NCI-H1694 treated with DMSO at 0.1 percent for 48 hours (cell line): ENCODE measurements around the gene MCRIP2.
"Not testable (repeated sequence)": the region's sequence is repeated elsewhere in the genome, so short reads cannot be mapped to it uniquely, and the experiment has no call there.

Source experiments
- DNase-seq: peaks from one replicate; lab custom pipeline; 2025; lab: John Stamatoyannopoulos, UW

Gene MCRIP2

GRCh38 chr16:641326-642188, at the start of gene MCRIP2:
Gene MCRIP2, plus strand, starts transcription at chr16:641828. Its CDS starts 164 bp downstream, at chr16:641992.
- peak; percentile 10 for DNase-seq

- DNase-seq, result no peak
Measured at GRCh38 chr16:591892-592517, 49.6 kb upstream of the MCRIP2 start.

- peak; percentile 21 for DNase-seq
Measured at GRCh38 chr16:592518-593306, 48.9 kb upstream of the MCRIP2 start.

- DNase-seq, result no peak
Measured at GRCh38 chr16:593406-593805, 48.2 kb upstream of the MCRIP2 start.

GRCh38 chr16:593807-594206, 47.8 kb upstream of the MCRIP2 start:
- no peak for DNase-seq

GRCh38 chr16:595094-595528, 46.5 kb upstream of the MCRIP2 start:
- no peak for DNase-seq

- no peak for DNase-seq
Measured at GRCh38 chr16:595942-596735, 45.5 kb upstream of the MCRIP2 start.

- DNase-seq, result no peak
Measured at GRCh38 chr16:596736-597060, 44.9 kb upstream of the MCRIP2 start.

GRCh38 chr16:597655-598054, 44.0 kb upstream of the MCRIP2 start:
- not testable (repeated sequence) for DNase-seq

GRCh38 chr16:598823-599739, 42.5 kb upstream of the MCRIP2 start:
- DNase-seq, result no peak

- peak; percentile 25 for DNase-seq
Measured at GRCh38 chr16:600781-601180, 40.8 kb upstream of the MCRIP2 start.

- DNase-seq, result no peak
Measured at GRCh38 chr16:603933-604332, 37.7 kb upstream of the MCRIP2 start.

GRCh38 chr16:606656-607307, 34.8 kb upstream of the MCRIP2 start:
- DNase-seq, result no peak

GRCh38 chr16:608019-608418, 33.6 kb upstream of the MCRIP2 start:
- no peak for DNase-seq

- DNase-seq, result no peak
Measured at GRCh38 chr16:609316-609715, 32.3 kb upstream of the MCRIP2 start.

GRCh38 chr16:609984-610383, 31.6 kb upstream of the MCRIP2 start:
- DNase-seq, result no peak

- DNase-seq, result peak; percentile 44
Measured at GRCh38 chr16:610513-611381, 30.9 kb upstream of the MCRIP2 start.

- no peak for DNase-seq
Measured at GRCh38 chr16:615122-615521, 26.5 kb upstream of the MCRIP2 start.
